NCI-H2081 treated with DMSO at 0.1 percent for 48 hours (cell line): ENCODE data around the gene FAM200B.
"Not testable (repeated sequence)": the region's sequence is repeated elsewhere in the genome, so short reads cannot be mapped to it uniquely, and the experiment has no call there.

Experiments
- DNase-seq: peaks from one replicate; lab custom pipeline; 2025; lab: John Stamatoyannopoulos, UW

FAM200B gene

GRCh38 chr4:15695729-15696128 is 14.1 kb downstream of the FAM200B start:
- DNase-seq = no peak

- DNase-seq = no peak
These were observed 15.2 kb downstream of the FAM200B start for GRCh38 chr4:15696866-15697265.

- DNase-seq = no peak
These were observed 21.3 kb downstream of the FAM200B start, which contains the start of gene BST1 for GRCh38 chr4:15702941-15703403. BST1 (plus strand) TSS chr4:15703065; CDS start chr4:15703145, 80 bp downstream.

- DNase-seq = no peak
These were observed 21.8 kb downstream of the FAM200B start for GRCh38 chr4:15703439-15703838.

- no peak for DNase-seq
These were observed 22.5 kb downstream of the FAM200B start for GRCh38 chr4:15704129-15704528.

GRCh38 chr4:15706646-15707362 is 25.2 kb downstream of the FAM200B start:
- no peak for DNase-seq

- no peak for DNase-seq
These were observed 25.7 kb downstream of the FAM200B start for GRCh38 chr4:15707363-15707715.

GRCh38 chr4:15711762-15712161 is 30.1 kb downstream of the FAM200B start:
- DNase-seq = no peak

GRCh38 chr4:15712214-15712613 is 30.6 kb downstream of the FAM200B start:
- no peak for DNase-seq

- no peak for DNase-seq
These were observed 32.5 kb downstream of the FAM200B start for GRCh38 chr4:15714141-15714540.

- no peak for DNase-seq
These were observed 33.2 kb downstream of the FAM200B start for GRCh38 chr4:15714646-15715435.

GRCh38 chr4:15716115-15716514 is 34.5 kb downstream of the FAM200B start:
- no peak for DNase-seq

GRCh38 chr4:15717086-15717485 is 35.5 kb downstream of the FAM200B start:
- no peak for DNase-seq

- no peak for DNase-seq
These were observed 36.2 kb downstream of the FAM200B start for GRCh38 chr4:15717657-15718416.

GRCh38 chr4:15718465-15718864 is 36.8 kb downstream of the FAM200B start:
- DNase-seq = no peak

GRCh38 chr4:15718959-15719358 is 37.3 kb downstream of the FAM200B start:
- DNase-seq = no peak

- DNase-seq = no peak
These were observed 37.9 kb downstream of the FAM200B start for GRCh38 chr4:15719506-15719905.

- no peak for DNase-seq
These were observed 39.2 kb downstream of the FAM200B start for GRCh38 chr4:15720851-15721250.

GRCh38 chr4:15725608-15726007 is 44.0 kb downstream of the FAM200B start:
- DNase-seq = no peak

- peak; percentile 12 for DNase-seq
These were observed 48.4 kb downstream of the FAM200B start for GRCh38 chr4:15729910-15730533.

GRCh38 chr4:15733061-15733460 is 51.4 kb downstream of the FAM200B start:
- not testable (repeated sequence) for DNase-seq

- DNase-seq = no peak
These were observed 53.9 kb downstream of the FAM200B start for GRCh38 chr4:15735536-15735935.
